22Rv1 (cell line): ENCODE results near the gene SETX.

Experiments
- ZFX ChIP-seq: fragments of 450-650 bp; IDR thresholded peaks from 2 replicates; pipeline ENCODE4 v1.6.1; 2017; ENCODE audit warnings: antibody characterized with exemption, borderline replicate concordance
- TF ChIP-seq, protein P1 (sequence below): fragments of 450-650 bp; IDR thresholded peaks from 2 replicates; pipeline ENCODE4 v1.5.1; 2017; ENCODE audit warnings: mild to moderate bottlenecking

DNA sequence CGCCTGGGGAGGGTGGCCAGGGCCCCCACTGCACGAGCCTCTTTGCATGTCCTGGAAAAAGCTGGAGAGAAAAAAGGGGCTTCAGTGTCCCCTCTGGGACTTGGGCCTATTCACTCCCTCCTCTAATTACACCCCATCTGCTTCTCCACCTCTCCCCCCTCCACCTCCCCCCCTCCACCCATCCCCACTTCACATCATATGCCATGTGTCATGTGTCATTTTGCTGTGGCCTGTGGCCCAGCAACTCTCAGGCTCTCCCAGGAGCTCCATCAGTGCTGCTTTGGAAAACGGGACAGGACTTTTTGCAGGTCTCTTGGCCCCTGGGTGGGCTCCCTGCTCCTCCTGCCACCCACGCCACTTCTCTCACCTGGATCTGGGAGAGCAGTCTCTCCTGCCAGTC is 124.2 kb downstream of the SETX start:
- TF ChIP-seq, protein P1, sequence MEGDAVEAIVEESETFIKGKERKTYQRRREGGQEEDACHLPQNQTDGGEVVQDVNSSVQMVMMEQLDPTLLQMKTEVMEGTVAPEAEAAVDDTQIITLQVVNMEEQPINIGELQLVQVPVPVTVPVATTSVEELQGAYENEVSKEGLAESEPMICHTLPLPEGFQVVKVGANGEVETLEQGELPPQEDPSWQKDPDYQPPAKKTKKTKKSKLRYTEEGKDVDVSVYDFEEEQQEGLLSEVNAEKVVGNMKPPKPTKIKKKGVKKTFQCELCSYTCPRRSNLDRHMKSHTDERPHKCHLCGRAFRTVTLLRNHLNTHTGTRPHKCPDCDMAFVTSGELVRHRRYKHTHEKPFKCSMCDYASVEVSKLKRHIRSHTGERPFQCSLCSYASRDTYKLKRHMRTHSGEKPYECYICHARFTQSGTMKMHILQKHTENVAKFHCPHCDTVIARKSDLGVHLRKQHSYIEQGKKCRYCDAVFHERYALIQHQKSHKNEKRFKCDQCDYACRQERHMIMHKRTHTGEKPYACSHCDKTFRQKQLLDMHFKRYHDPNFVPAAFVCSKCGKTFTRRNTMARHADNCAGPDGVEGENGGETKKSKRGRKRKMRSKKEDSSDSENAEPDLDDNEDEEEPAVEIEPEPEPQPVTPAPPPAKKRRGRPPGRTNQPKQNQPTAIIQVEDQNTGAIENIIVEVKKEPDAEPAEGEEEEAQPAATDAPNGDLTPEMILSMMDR, result no peak
- TF ChIP-seq ZFX, result no peak
